Mammary epithelial cell (primary cell): ENCODE results near the gene UBE2I.
"Not testable (repeated sequence)": the region's sequence is repeated elsewhere in the genome, so short reads cannot be mapped to it uniquely, and the experiment has no call there.

Experiments
- CTCF ChIP-seq, 2 donors: IDR thresholded peaks in 1 of 2; conservative IDR thresholded peaks in 1 of 2; 2 replicates each; pipeline ENCODE4 v1.5.1; 2011 to 2012; ENCODE audit warnings: inconsistent platforms in 2 of 2, low read length in 2 of 2, mild to moderate bottlenecking in 2 of 2, control low read depth in 1 of 2, low read depth in 1 of 2; ENCODE audit not compliant: insufficient read depth in 1 of 2; ENCODE audit errors: extremely low read depth in 1 of 2
- EZH2 ChIP-seq: IDR thresholded peaks from 2 replicates; pipeline ENCODE4 v1.6.1; 2012; ENCODE audit warnings: low read length, inconsistent platforms, borderline replicate concordance

- TF ChIP-seq CTCF (conservative IDR thresholded peaks at IDR 0.05 in 1 of 2, IDR thresholded peaks at IDR 0.05 in 1 of 2; ENCODE audit: extremely low read depth in 1 of 2, insufficient read depth in 1 of 2, low read depth in 1 of 2, low read length in 2 of 2); EZH2: not testable (repeated sequence)
Measured at GRCh38 chr16:1296688-1297017, 12.8 kb upstream of the UBE2I start.
